Activated CD4-positive, alpha-beta T cell treated with anti-CD3 and anti-CD28 coated beads, Interleukin-10, Interleukin-2, amounts not matched to agents 100 ng/mL and 50 ng/mL, durations not matched to agents 16 hours and 8 hours (primary cell): ENCODE measurements around the gene LRRN2.
"Not testable (repeated sequence)": the region's sequence is repeated elsewhere in the genome, so short reads cannot be mapped to it uniquely, and the experiment has no call there.

Experiments used
- DNase-seq: peaks from one replicate; pipeline ENCODE4 v3.0.0-alpha.2; 2020

Gene LRRN2

GRCh38 chr1:204658295-204658694, 27.2 kb downstream of the LRRN2 start:
- no peak for DNase-seq

GRCh38 chr1:204653590-204654340, 31.8 kb downstream of the LRRN2 start:
- no peak for DNase-seq

GRCh38 chr1:204652497-204652896, 33.0 kb downstream of the LRRN2 start:
- DNase-seq, result no peak

GRCh38 chr1:204651843-204652421, 33.6 kb downstream of the LRRN2 start:
- DNase-seq, result no peak

GRCh38 chr1:204650911-204651570, 34.5 kb downstream of the LRRN2 start:
- DNase-seq, result no peak

GRCh38 chr1:204649721-204650521, 35.6 kb downstream of the LRRN2 start:
- no peak for DNase-seq

- DNase-seq, result no peak
Observed at GRCh38 chr1:204648576-204648975, 37.0 kb downstream of the LRRN2 start.

- no peak for DNase-seq
Observed at GRCh38 chr1:204647805-204648153, 37.8 kb downstream of the LRRN2 start.

GRCh38 chr1:204647114-204647804, 38.3 kb downstream of the LRRN2 start:
- DNase-seq, result peak; percentile 55

GRCh38 chr1:204645666-204646065, 39.9 kb downstream of the LRRN2 start:
- DNase-seq, result no peak

- no peak for DNase-seq
Observed at GRCh38 chr1:204645251-204645650, 40.3 kb downstream of the LRRN2 start.

GRCh38 chr1:204643503-204643902, 42.0 kb downstream of the LRRN2 start:
- DNase-seq, result no peak

- no peak for DNase-seq
Observed at GRCh38 chr1:204641936-204642335, 43.6 kb downstream of the LRRN2 start.

GRCh38 chr1:204641455-204641854, 44.1 kb downstream of the LRRN2 start:
- DNase-seq, result no peak

- no peak for DNase-seq
Observed at GRCh38 chr1:204640578-204640977, 45.0 kb downstream of the LRRN2 start.

GRCh38 chr1:204634260-204634910, 51.2 kb downstream of the LRRN2 start:
- no peak for DNase-seq

- no peak for DNase-seq
Observed at GRCh38 chr1:204633665-204634064, 51.9 kb downstream of the LRRN2 start.

- DNase-seq, result no peak
Observed at GRCh38 chr1:204630132-204630905, 55.2 kb downstream of the LRRN2 start.

GRCh38 chr1:204629459-204629858, 56.1 kb downstream of the LRRN2 start:
- not testable (repeated sequence) for DNase-seq

- DNase-seq, result no peak
Observed at GRCh38 chr1:204628868-204629267, 56.7 kb downstream of the LRRN2 start.

GRCh38 chr1:204627436-204627835, 58.1 kb downstream of the LRRN2 start:
- no peak for DNase-seq
